ENCODE measurements around the gene C1orf167.

Gene C1orf167

DNA sequence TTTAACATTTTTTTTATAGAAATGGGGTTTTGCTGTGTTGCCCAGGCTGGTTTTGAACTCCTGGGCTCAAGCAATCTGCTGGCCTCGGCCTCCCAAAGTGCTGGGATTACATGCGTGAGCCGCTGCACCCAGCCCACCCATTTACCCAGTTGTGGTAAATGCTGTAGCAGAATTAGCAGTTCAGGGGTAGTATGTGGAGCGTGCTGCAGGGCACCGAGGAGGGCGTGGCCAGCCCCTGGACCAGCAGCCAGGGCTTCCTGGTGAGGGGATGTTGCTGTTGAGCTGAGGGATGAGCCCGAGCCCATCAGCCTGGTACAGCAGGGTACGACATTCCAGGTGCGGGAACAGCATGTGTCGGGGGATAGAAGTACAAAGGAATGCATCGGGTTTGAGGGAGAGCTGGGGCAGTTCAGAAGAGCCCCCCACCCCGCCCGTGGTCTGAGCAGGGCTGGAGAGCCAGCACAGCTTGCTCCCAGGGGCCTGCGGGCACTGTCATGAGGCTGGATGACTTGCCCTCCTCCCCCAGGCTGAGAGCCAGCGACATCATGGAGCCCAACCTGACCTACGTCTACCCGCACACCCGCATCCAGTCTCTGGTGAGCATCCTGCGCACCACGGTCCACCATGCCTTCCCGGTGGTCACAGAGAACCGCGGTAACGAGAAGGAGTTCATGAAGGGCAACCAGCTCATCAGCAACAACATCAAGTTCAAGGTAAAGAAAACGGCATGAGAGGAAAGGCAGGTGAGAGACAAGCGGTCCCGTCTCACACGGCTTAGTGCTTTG, 73.6 kb downstream of the C1orf167 start:
- no peak for ATAC-seq
- TF ChIP-seq OSR1 (CRISPR knock-in tag; IDR thresholded peaks at IDR 0.05) (no peak), PATZ1 (CRISPR knock-in tag; IDR thresholded peaks at IDR 0.05; ENCODE audit: borderline replicate concordance) (no peak), ISL1 (CRISPR knock-in tag; IDR thresholded peaks at IDR 0.05) (no peak), SNAI2 (CRISPR knock-in tag; IDR thresholded peaks at IDR 0.05) (no peak), ZFP30 (CRISPR knock-in tag; IDR thresholded peaks at IDR 0.05) (no peak), ZFP3 (CRISPR knock-in tag; IDR thresholded peaks at IDR 0.05) (no peak), PPARA (CRISPR knock-in tag; IDR thresholded peaks at IDR 0.05; ENCODE audit: borderline replicate concordance) (no peak), ZNF565 (CRISPR knock-in tag; conservative IDR thresholded peaks at IDR 0.05; ENCODE audit: low read depth) (no peak), BACH2 (CRISPR knock-in tag; IDR thresholded peaks at IDR 0.05; ENCODE audit: borderline replicate concordance) (no peak), GLIS3 (CRISPR knock-in tag; IDR thresholded peaks at IDR 0.05) (no peak), ZNF8 (CRISPR knock-in tag; IDR thresholded peaks at IDR 0.05) (no peak), ZNF70 (CRISPR knock-in tag; IDR thresholded peaks at IDR 0.05) (no peak), ZC3H10 (CRISPR knock-in tag; IDR thresholded peaks at IDR 0.05) (no peak), ARNTL (CRISPR knock-in tag; IDR thresholded peaks at IDR 0.05; ENCODE audit: borderline replicate concordance, low read depth) (no peak), RARB (CRISPR knock-in tag; IDR thresholded peaks at IDR 0.05) (no peak), TOX (CRISPR knock-in tag; IDR thresholded peaks at IDR 0.05; ENCODE audit: borderline replicate concordance) (no peak), TCF4 (CRISPR knock-in tag; IDR thresholded peaks at IDR 0.05; ENCODE audit: borderline replicate concordance) (no peak)
- TF ChIP-seq, protein P1, sequence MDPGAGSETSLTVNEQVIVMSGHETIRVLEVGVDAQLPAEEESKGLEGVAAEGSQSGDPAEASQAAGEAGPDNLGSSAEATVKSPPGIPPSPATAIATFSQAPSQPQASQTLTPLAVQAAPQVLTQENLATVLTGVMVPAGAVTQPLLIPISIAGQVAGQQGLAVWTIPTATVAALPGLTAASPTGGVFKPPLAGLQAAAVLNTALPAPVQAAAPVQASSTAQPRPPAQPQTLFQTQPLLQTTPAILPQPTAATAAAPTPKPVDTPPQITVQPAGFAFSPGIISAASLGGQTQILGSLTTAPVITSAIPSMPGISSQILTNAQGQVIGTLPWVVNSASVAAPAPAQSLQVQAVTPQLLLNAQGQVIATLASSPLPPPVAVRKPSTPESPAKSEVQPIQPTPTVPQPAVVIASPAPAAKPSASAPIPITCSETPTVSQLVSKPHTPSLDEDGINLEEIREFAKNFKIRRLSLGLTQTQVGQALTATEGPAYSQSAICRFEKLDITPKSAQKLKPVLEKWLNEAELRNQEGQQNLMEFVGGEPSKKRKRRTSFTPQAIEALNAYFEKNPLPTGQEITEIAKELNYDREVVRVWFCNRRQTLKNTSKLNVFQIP (CRISPR knock-in tag; IDR thresholded peaks at IDR 0.05; ENCODE audit: borderline replicate concordance, low read depth) = no peak
- TF ChIP-seq, protein P2, sequence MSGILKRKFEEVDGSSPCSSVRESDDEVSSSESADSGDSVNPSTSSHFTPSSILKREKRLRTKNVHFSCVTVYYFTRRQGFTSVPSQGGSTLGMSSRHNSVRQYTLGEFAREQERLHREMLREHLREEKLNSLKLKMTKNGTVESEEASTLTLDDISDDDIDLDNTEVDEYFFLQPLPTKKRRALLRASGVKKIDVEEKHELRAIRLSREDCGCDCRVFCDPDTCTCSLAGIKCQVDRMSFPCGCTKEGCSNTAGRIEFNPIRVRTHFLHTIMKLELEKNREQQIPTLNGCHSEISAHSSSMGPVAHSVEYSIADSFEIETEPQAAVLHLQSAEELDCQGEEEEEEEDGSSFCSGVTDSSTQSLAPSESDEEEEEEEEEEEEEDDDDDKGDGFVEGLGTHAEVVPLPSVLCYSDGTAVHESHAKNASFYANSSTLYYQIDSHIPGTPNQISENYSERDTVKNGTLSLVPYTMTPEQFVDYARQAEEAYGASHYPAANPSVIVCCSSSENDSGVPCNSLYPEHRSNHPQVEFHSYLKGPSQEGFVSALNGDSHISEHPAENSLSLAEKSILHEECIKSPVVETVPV (CRISPR knock-in tag; IDR thresholded peaks at IDR 0.05) = no peak
- TF ChIP-seq, protein P3, sequence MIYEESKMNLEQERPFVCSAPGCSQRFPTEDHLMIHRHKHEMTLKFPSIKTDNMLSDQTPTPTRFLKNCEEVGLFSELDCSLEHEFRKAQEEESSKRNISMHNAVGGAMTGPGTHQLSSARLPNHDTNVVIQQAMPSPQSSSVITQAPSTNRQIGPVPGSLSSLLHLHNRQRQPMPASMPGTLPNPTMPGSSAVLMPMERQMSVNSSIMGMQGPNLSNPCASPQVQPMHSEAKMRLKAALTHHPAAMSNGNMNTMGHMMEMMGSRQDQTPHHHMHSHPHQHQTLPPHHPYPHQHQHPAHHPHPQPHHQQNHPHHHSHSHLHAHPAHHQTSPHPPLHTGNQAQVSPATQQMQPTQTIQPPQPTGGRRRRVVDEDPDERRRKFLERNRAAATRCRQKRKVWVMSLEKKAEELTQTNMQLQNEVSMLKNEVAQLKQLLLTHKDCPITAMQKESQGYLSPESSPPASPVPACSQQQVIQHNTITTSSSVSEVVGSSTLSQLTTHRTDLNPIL (CRISPR knock-in tag; IDR thresholded peaks at IDR 0.05; ENCODE audit: low read depth) = no peak

GRCh38 chr1:11836955-11837766, 75.2 kb downstream of the C1orf167 start:
- TF ChIP-seq PATZ1 (CRISPR knock-in tag; IDR thresholded peaks at IDR 0.05; ENCODE audit: borderline replicate concordance) = no peak
- TF ChIP-seq ISL1 (CRISPR knock-in tag; IDR thresholded peaks at IDR 0.05) = no peak
- TF ChIP-seq PPARA (CRISPR knock-in tag; IDR thresholded peaks at IDR 0.05; ENCODE audit: borderline replicate concordance) = no peak
- TF ChIP-seq ZNF8 (CRISPR knock-in tag; IDR thresholded peaks at IDR 0.05) = no peak
- TF ChIP-seq ARNTL (CRISPR knock-in tag; IDR thresholded peaks at IDR 0.05; ENCODE audit: borderline replicate concordance, low read depth) = no peak
- TF ChIP-seq ZC3H10 (CRISPR knock-in tag; IDR thresholded peaks at IDR 0.05) = no peak
- no peak for TF ChIP-seq ZNF565 (CRISPR knock-in tag; conservative IDR thresholded peaks at IDR 0.05; ENCODE audit: low read depth)
- no peak for TF ChIP-seq CSDC2 (CRISPR knock-in tag; IDR thresholded peaks at IDR 0.05)
- TF ChIP-seq TCF4 (CRISPR knock-in tag; IDR thresholded peaks at IDR 0.05; ENCODE audit: borderline replicate concordance) = no peak
- no peak for ATAC-seq

All from SK-N-SH treated with all-trans-retinoic acid at 6 μM for 48 hours (cell line).